Glutamatergic neuron (in vitro differentiated cells): ENCODE measurements around the gene TPGS1. TPM values are rescaled to one million over a fixed set of nuclear protein-coding genes. Genes with fewer than 3 reads are reported as not detected.

Source experiments
- DNase-seq: peaks from one replicate; pipeline ENCODE4 v3.0.0; 2022
- H3K27ac Mint-ChIP-seq: one replicate; pipeline ENCODE4 v1.8.0; 2020; ENCODE audit warnings: mild to moderate bottlenecking, mixed read lengths, inconsistent platforms; ENCODE audit not compliant: unreplicated experiment
- H3K27me3 Mint-ChIP-seq: one replicate; pipeline ENCODE4 v1.8.0; 2020; ENCODE audit warnings: mild to moderate bottlenecking, moderate library complexity, mixed read lengths, inconsistent platforms; ENCODE audit not compliant: unreplicated experiment
- H3K36me3 Mint-ChIP-seq: one replicate; pipeline ENCODE4 v1.8.0; 2020; ENCODE audit warnings: mild to moderate bottlenecking, mixed read lengths, inconsistent platforms; ENCODE audit not compliant: unreplicated experiment
- H3K4me1 Mint-ChIP-seq: one replicate; pipeline ENCODE4 v1.8.0; 2020; ENCODE audit warnings: mild to moderate bottlenecking, low read depth, mixed read lengths, inconsistent platforms; ENCODE audit not compliant: unreplicated experiment
- H3K4me3 Mint-ChIP-seq: one replicate; pipeline ENCODE4 v1.8.0; 2020; ENCODE audit warnings: mild to moderate bottlenecking, mixed read lengths, inconsistent platforms; ENCODE audit not compliant: unreplicated experiment
- H3K9me3 Mint-ChIP-seq: one replicate; pipeline ENCODE4 v1.8.0; 2020; ENCODE audit warnings: mild to moderate bottlenecking, moderate library complexity, mixed read lengths, inconsistent platforms; ENCODE audit not compliant: unreplicated experiment
- total RNA-seq: library from RNA; stranded (reverse); fragmentation: NEBNext Ultra II Directional; extraction: Animal tissue kit (Norgen Biotek cat#: 25700); gene quantifications from one replicate; pipeline ENCODE4 v1.2.1, GENCODE V29; 2021; ENCODE audit not compliant: unreplicated experiment
- TF ChIP-seq, protein P1 (sequence below): fragments of 200-600 bp; sonication (generic); IDR thresholded peaks from one replicate; pipeline ENCODE4 v1.5.0; 2021; ENCODE audit not compliant: partially characterized antibody, unreplicated experiment

The TPGS1 gene
- total RNA-seq, 1 donor from 2014 or later, result 20.0 TPM

DNA sequence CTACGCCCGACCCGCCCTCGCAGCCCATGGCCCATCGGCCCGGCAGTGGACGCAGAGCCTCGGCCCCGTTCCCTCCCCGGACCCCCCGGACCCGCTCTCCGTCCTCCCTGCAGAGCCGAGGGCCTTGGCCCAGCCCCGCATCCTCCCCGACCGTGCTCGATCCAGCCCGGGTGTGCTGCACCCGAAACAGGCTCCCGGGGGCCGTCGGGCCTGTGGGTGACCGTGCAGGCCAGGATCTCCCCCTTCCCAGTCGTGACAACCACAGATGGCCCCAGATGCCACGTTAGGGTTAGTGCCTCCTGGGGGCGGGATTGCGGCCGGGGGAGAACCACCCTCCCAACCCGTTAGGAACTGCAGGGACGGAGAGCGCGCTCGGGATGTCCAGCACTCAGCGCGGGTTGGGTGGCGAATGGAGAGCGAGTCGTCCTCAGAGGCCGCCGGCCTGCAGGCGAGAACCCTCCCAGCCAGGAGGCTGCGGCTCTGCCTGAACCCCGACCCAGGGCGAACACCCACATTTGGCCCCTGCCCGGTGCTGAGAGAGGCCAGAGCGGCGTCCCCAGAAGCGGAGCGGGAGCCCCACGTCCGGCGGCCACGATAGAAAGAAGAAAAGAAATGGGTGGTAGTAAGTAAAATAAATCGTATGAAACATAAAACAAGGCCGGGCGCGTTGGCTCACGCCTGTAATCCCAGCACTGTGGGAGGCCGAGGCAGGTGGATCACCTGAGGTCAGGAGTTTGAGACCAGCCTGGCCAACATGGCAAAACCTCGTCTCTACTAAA, 17.7 kb upstream of the TPGS1 start:
- Mint-ChIP-seq H3K4me3 (peak overlapping the region; percentile 89), H3K27ac (peak overlapping the region; percentile 92), H3K9me3 (peaks cover 23% of the 10 kb centered on the region), H3K4me1 (peaks cover 22% of the 10 kb centered on the region), H3K27me3 (peaks cover 32% of the 10 kb centered on the region), H3K36me3 (no peaks in the 10 kb centered on the region)
- TF ChIP-seq, protein P1, sequence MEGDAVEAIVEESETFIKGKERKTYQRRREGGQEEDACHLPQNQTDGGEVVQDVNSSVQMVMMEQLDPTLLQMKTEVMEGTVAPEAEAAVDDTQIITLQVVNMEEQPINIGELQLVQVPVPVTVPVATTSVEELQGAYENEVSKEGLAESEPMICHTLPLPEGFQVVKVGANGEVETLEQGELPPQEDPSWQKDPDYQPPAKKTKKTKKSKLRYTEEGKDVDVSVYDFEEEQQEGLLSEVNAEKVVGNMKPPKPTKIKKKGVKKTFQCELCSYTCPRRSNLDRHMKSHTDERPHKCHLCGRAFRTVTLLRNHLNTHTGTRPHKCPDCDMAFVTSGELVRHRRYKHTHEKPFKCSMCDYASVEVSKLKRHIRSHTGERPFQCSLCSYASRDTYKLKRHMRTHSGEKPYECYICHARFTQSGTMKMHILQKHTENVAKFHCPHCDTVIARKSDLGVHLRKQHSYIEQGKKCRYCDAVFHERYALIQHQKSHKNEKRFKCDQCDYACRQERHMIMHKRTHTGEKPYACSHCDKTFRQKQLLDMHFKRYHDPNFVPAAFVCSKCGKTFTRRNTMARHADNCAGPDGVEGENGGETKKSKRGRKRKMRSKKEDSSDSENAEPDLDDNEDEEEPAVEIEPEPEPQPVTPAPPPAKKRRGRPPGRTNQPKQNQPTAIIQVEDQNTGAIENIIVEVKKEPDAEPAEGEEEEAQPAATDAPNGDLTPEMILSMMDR, result no peak
- peak; percentile 76 for DNase-seq

DNA sequence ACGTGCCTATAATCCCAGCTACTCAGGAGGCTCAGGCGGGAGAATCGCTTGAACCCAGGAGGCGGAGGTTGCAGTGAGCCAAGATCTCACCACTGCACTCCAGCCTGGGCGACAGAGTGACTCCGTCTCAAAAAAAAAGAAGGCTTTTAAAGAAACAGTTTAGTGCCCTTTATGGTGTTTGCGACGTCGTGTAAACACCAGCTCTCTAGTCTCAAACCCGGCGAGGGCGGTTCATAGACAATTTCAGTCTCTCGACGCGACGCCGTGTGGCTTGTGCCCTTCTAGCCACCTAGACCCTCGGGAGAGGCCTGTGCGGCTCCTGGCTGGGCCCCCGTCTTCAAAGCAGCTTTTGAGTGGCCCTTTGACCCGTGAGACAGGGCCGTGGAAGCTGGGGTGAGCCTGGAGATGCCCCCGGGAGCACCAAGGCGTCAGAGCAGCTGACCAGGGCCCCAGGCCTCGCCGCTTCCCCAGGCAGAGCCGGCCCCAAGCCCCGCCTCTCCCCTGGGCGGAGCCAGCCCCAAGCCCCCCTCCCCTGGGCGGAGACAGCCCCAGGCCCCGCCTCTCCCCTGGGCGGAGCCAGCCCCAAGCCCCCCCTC, 16.1 kb upstream of the TPGS1 start:
- H3K27ac Mint-ChIP-seq, result no peak overlapping the region
- no peaks in the 10 kb centered on the region for H3K36me3 Mint-ChIP-seq
- peaks cover 7% of the 10 kb centered on the region for H3K4me1 Mint-ChIP-seq
- DNase-seq, result peak; percentile 35
- H3K9me3 Mint-ChIP-seq, result peaks cover 13% of the 10 kb centered on the region
- peaks cover 21% of the 10 kb centered on the region for H3K27me3 Mint-ChIP-seq
- TF ChIP-seq, protein P1, result no peak
- H3K4me3 Mint-ChIP-seq, result no peak overlapping the region

DNA sequence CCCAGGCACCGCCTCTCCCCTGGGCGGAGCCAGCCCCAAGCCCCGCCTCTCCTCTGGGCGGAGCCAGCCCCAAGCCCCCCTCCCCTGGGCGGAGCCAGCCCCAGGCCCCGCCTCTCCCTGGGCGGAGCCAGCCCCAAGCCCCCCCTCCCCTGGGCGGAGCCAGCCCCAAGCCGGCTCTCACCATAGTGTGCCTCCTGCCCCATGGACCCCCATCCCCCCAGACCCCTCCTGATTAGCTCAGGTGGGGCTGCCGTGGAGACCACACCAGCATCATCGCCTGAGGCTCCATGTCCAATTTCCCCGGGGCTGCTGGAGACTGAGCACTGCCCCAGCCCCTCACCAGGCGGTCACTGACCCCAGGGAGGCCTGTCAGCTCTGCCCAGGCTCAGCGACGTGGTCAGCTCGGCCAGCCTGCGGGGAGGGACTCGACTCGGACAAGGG, 15.2 kb upstream of the TPGS1 start:
- Mint-ChIP-seq H3K27me3 (peaks cover 20% of the 10 kb centered on the region), H3K36me3 (no peaks in the 10 kb centered on the region), H3K9me3 (peaks cover 9% of the 10 kb centered on the region), H3K4me3 (no peak overlapping the region), H3K4me1 (peaks cover 6% of the 10 kb centered on the region), H3K27ac (no peak overlapping the region)
- DNase-seq, result peak; percentile 53
- TF ChIP-seq, protein P1, result no peak

DNA sequence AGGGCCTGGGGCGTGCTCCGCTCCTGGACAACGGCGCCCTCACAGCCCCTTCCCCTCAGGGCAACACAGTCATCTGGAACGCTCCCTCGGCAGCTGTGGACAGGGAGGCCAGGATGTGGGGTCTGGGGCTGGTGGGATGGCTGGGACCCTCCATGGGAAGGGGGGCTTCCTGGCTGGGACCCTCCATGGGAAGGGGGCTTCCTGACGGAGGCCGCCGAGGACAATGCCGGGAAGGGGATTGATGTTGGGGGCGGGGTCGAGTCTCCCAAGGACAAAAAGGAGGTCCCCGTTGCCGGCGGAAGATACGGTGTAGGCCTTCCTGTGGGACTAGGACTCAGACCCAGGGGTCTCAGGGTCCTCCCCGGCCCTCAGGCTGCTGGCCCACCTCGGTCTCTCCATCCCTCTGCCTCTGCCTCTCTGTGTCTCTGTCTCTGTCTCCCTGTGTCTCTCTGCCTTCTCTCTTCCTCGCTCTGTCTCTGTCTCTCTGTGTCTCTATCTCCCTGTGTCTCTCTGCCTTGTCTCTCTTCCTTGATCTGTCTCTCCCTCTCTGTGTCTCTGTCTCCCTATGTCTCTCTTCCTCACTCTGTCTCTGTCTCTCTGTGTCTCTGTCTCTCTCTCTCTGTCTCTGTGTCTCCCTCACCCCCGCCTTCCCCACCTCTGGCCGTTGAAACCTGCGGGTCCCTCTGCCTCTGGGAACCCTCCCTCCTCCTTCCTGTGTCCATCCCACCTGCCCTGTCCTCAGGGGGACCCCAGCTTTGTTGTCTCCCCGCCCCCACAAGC, 13.7 kb upstream of the TPGS1 start:
- peaks cover 9% of the 10 kb centered on the region for H3K9me3 Mint-ChIP-seq
- no peak for DNase-seq
- H3K27me3 Mint-ChIP-seq, result peaks cover 17% of the 10 kb centered on the region
- TF ChIP-seq, protein P1, result no peak
- H3K4me1 Mint-ChIP-seq, result peaks cover 2% of the 10 kb centered on the region
- peak overlapping the region; percentile 70 for H3K4me3 Mint-ChIP-seq
- H3K27ac Mint-ChIP-seq, result peak overlapping the region; percentile 80
- H3K36me3 Mint-ChIP-seq, result no peaks in the 10 kb centered on the region
